Tibial artery (tissue), 4 donors: Measurements from ENCODE around the gene PTPRG.

ENCODE experiments used
- DNase-seq, 2 donors: peaks; one replicate each; pipeline ENCODE4 v3.0.0-alpha.2; 2019
- H3K27ac ChIP-seq, 2 donors: fragments of 200-600 bp; sonication (generic) in 1 of 2; 1 replicate in 1 of 2; 2 replicates in 1 of 2; pipeline ENCODE4 v1.5.1; 2018 to 2019; ENCODE audit warnings: mild to moderate bottlenecking in 1 of 2
- H3K27me3 ChIP-seq, 2 donors: fragments of 200-600 bp; sonication (generic) in 1 of 2; one replicate each; pipeline versions ENCODE4 v1.5.1 to v1.6.0; 2016 to 2019
- H3K36me3 ChIP-seq, 3 donors: fragments of 200-600 bp; sonication (generic) in 2 of 3; one replicate each; pipeline ENCODE4 v1.5.1; 2016 to 2019; ENCODE audit warnings: mild to moderate bottlenecking in 2 of 3
- H3K4me1 ChIP-seq, 4 donors: fragments of 200-600 bp; sonication (generic) in 2 of 4; 1 replicate in 3 of 4; 2 replicates in 1 of 4; pipeline ENCODE4 v1.5.1; 2016 to 2019
- H3K4me3 ChIP-seq, 2 donors: fragments of 200-600 bp; sonication (generic) in 1 of 2; 1 replicate in 1 of 2; 2 replicates in 1 of 2; pipeline ENCODE4 v1.5.1; 2018 to 2019; ENCODE audit warnings: mild to moderate bottlenecking in 2 of 2
- H3K9me3 ChIP-seq, 3 donors: fragments of 200-600 bp; sonication (generic) in 1 of 3; one replicate each; pipeline ENCODE4 v1.5.1; 2016 to 2019
- intact Hi-C: fragments of 100-400 bp; cut with DNase I; formaldehyde crosslinking; loops from one replicate; pipeline ENCODE4 v1.15.0; 2023; ENCODE audit warnings: low total_unique reads
- TF ChIP-seq, protein P1 (sequence below), 2 experiments: fragments of 200-600 bp in 1 of 2; fragments of 450-650 bp in 1 of 2; IDR thresholded peaks; one replicate each; pipeline ENCODE4 v1.5.1; 2017 to 2019; ENCODE audit warnings: antibody characterized with exemption in 2 of 2, mild to moderate bottlenecking in 1 of 2, moderate library complexity in 1 of 2

Gene PTPRG

GRCh38 chr3:62180514-62180913 is 619.1 kb downstream of the PTPRG start:
- DNase-seq, result no peak
- Histone ChIP-seq H3K27ac (no peak overlapping the region), H3K4me3 (no peak overlapping the region), H3K36me3 (no peaks in the 10 kb centered on the region), H3K4me1 (peaks cover 0 to 14% (median 7%) of the 10 kb centered on the region in 4 donors), H3K9me3 (no peaks in the 10 kb centered on the region), H3K27me3 (no peaks in the 10 kb centered on the region)
- intact Hi-C loops, result loop anchor here (5.0 kb wide), 1 partner anchor 323 kb away; no protein-coding TSS in a partner anchor
- TF ChIP-seq, protein P1, sequence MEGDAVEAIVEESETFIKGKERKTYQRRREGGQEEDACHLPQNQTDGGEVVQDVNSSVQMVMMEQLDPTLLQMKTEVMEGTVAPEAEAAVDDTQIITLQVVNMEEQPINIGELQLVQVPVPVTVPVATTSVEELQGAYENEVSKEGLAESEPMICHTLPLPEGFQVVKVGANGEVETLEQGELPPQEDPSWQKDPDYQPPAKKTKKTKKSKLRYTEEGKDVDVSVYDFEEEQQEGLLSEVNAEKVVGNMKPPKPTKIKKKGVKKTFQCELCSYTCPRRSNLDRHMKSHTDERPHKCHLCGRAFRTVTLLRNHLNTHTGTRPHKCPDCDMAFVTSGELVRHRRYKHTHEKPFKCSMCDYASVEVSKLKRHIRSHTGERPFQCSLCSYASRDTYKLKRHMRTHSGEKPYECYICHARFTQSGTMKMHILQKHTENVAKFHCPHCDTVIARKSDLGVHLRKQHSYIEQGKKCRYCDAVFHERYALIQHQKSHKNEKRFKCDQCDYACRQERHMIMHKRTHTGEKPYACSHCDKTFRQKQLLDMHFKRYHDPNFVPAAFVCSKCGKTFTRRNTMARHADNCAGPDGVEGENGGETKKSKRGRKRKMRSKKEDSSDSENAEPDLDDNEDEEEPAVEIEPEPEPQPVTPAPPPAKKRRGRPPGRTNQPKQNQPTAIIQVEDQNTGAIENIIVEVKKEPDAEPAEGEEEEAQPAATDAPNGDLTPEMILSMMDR (IDR thresholded peaks at IDR 0.05), result no peak

DNA sequence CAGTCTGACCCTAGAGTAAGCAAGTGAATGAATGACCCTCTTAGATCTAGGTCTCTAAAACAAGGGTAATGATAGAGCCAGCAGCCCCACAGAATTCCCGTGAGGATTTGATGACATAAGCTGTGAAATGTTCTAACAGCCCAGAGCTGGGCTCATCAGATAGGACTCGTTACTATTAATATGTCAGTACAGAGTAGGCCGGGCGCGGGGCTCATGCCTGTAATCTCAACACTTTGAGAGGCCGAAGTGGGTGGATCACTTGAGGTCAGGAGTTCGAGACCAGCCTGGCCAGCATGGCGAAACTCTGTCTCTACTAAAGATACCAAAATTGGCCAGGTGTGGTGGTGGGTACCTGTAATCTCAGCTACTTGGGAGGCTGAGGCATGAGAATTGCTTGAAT is 621.7 kb downstream of the PTPRG start:
- Histone ChIP-seq H3K36me3 (no peaks in the 10 kb centered on the region), H3K9me3 (no peaks in the 10 kb centered on the region), H3K4me3 (no peak overlapping the region), H3K27ac (no peak overlapping the region), H3K27me3 (no peaks in the 10 kb centered on the region), H3K4me1 (peaks cover 0 to 28% (median 11%) of the 10 kb centered on the region in 4 donors)
- intact Hi-C loops, result loop anchor here (5.0 kb wide), 1 partner anchor 326 kb away; no protein-coding TSS in a partner anchor
- DNase-seq, result no peak
- TF ChIP-seq, protein P1 (IDR thresholded peaks at IDR 0.05), result no peak

DNA sequence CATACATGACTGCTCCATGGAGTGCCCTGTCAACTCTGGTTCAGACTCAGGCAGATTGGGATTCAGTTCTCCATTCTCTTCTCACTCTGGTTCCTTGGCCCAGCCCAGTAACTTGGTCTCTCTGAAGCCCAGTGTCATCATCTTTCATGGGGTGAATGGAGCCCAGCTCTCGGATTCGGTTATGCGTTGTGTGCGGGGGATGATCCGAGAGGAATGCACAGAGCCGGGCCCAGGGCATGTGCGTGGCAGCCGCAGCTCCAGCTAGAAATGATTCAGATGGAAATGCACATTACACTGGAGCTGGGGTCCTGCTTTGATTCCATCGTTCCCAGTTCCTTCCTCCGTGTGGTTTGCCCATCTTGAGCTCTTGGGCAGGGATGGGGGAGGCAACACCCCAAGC is 622.6 kb downstream of the PTPRG start:
- Histone ChIP-seq H3K9me3 (no peaks in the 10 kb centered on the region), H3K4me3 (no peak overlapping the region), H3K36me3 (no peaks in the 10 kb centered on the region), H3K27ac (peak overlapping the region; percentile 18 to 44), H3K4me1 (peaks cover 0 to 34% (median 18%) of the 10 kb centered on the region in 4 donors), H3K27me3 (no peaks in the 10 kb centered on the region)
- intact Hi-C loops, result loop anchor here (5.0 kb wide), 1 partner anchor 327 kb away; no protein-coding TSS in a partner anchor
- no peak for DNase-seq
- TF ChIP-seq, protein P1 (IDR thresholded peaks at IDR 0.05), result no peak

GRCh38 chr3:62184559-62184958 is 623.2 kb downstream of the PTPRG start:
- peaks cover 0 to 37% (median 19%) of the 10 kb centered on the region in 4 donors for H3K4me1 ChIP-seq
- no peaks in the 10 kb centered on the region for H3K36me3 ChIP-seq
- TF ChIP-seq, protein P1 (IDR thresholded peaks at IDR 0.05), result no peak
- no peak overlapping the region for H3K4me3 ChIP-seq
- intact Hi-C loops, result loop anchor here (5.0 kb wide), 1 partner anchor 327 kb away; no protein-coding TSS in a partner anchor
- H3K9me3 ChIP-seq, result no peaks in the 10 kb centered on the region
- DNase-seq, result no peak
- H3K27me3 ChIP-seq, result no peaks in the 10 kb centered on the region
- H3K27ac ChIP-seq, result peak overlapping the region; percentile 18 to 44

- Histone ChIP-seq H3K27ac (peak overlapping the region; percentile 51 to 60), H3K36me3 (peaks cover 7 to 11% (median 8%) of the 10 kb centered on the region in 3 donors), H3K9me3 (no peaks in the 10 kb centered on the region), H3K4me3 (no peak overlapping the region), H3K4me1 (peaks cover 0 to 37% (median 19%) of the 10 kb centered on the region in 4 donors), H3K27me3 (no peaks in the 10 kb centered on the region)
- intact Hi-C loops, result no loop called here
- TF ChIP-seq, protein P1 (IDR thresholded peaks at IDR 0.05), result peak; percentile 35 to 49
- no peak for DNase-seq
Measured at GRCh38 chr3:62187022-62187431, 625.7 kb downstream of the PTPRG start.
